CD14-positive monocyte (primary cell): ENCODE data around the gene BRCA2. TPM values are rescaled to one million over a fixed set of nuclear protein-coding genes. Genes with fewer than 3 reads are reported as not detected.

Experiments
- DNase-seq, 3 donors: peaks; one replicate each; pipeline ENCODE4 v3.0.0-alpha.2; 2011 to 2022
- H2AFZ ChIP-seq: 2 replicates; pipeline ENCODE4 v1.6.0; 2012; ENCODE audit warnings: mild to moderate bottlenecking, low read depth, low read length, inconsistent platforms; ENCODE audit not compliant: insufficient read depth, poor library complexity, severe bottlenecking
- H3K27ac ChIP-seq, 2 donors: 1 replicate in 1 of 2; 2 replicates in 1 of 2; pipeline ENCODE4 v1.5.1; 2012 to 2013; ENCODE audit warnings: low read length in 2 of 2, control low read depth in 1 of 2, inconsistent platforms in 1 of 2, low read depth in 1 of 2, mild to moderate bottlenecking in 1 of 2
- H3K27me3 ChIP-seq, 2 donors: one replicate each; pipeline versions ENCODE4 v1.6.0 to v1.6.1; 2011 to 2013; ENCODE audit warnings: low read length in 2 of 2; ENCODE audit not compliant: control insufficient read depth in 2 of 2, insufficient read depth in 2 of 2
- H3K36me3 ChIP-seq, 2 donors: replicated peaks in 1 of 2; 1 replicate in 1 of 2; 2 replicates in 1 of 2; pipeline versions ENCODE4 v1.5.1 to v1.6.1; 2012 to 2013; ENCODE audit warnings: low read length in 2 of 2, control low read depth in 1 of 2, inconsistent platforms in 1 of 2, mild to moderate bottlenecking in 1 of 2; ENCODE audit not compliant: insufficient read depth in 2 of 2, control insufficient read depth in 1 of 2
- H3K4me1 ChIP-seq, 2 donors: 1 replicate in 1 of 2; 2 replicates in 1 of 2; pipeline versions ENCODE4 v1.5.1 to v1.6.1; 2012 to 2013; ENCODE audit warnings: low read length in 2 of 2, control low read depth in 1 of 2, inconsistent platforms in 1 of 2, mild to moderate bottlenecking in 1 of 2, moderate library complexity in 1 of 2; ENCODE audit not compliant: insufficient read depth in 2 of 2, control insufficient read depth in 1 of 2
- H3K4me2 ChIP-seq: replicated peaks from 2 replicates; pipeline ENCODE3; 2012; ENCODE audit warnings: low read length, moderate library complexity, mild to moderate bottlenecking; ENCODE audit not compliant: poor library complexity, severe bottlenecking; ENCODE audit errors: extremely low read depth
- H3K4me3 ChIP-seq, 3 experiments: fragments of 200-600 bp in 1 of 3; sonication (generic) in 1 of 3; replicated peaks in 1 of 3; 1 replicate in 2 of 3; 2 replicates in 1 of 3; pipeline ENCODE4 v1.5.1; 2011 to 2013; ENCODE audit warnings: low read length in 3 of 3, mild to moderate bottlenecking in 3 of 3, control low read depth in 2 of 3, low read depth in 2 of 3, inconsistent platforms in 1 of 3, moderate library complexity in 1 of 3
- H3K79me2 ChIP-seq: 2 replicates; pipeline ENCODE4 v1.6.0; 2012; ENCODE audit warnings: mild to moderate bottlenecking, control low read depth, inconsistent platforms, low read length, moderate library complexity; ENCODE audit not compliant: insufficient read depth
- H3K9ac ChIP-seq: 2 replicates; pipeline ENCODE4 v1.6.0; 2017; ENCODE audit warnings: low read length, mild to moderate bottlenecking; ENCODE audit not compliant: insufficient read depth, poor library complexity, severe bottlenecking
- H3K9me3 ChIP-seq, 2 donors: replicated peaks in 1 of 2; 1 replicate in 1 of 2; 2 replicates in 1 of 2; pipeline versions ENCODE4 v1.5.1 to v1.6.1; 2012 to 2013; ENCODE audit warnings: low read length in 2 of 2, control low read depth in 1 of 2; ENCODE audit not compliant: control insufficient read depth in 1 of 2, insufficient read depth in 1 of 2
- H4K20me1 ChIP-seq: 2 replicates; pipeline ENCODE4 v1.6.0; 2012; ENCODE audit warnings: mild to moderate bottlenecking, low read length, control low read depth, moderate library complexity; ENCODE audit not compliant: insufficient read depth
- H3K27ac Mint-ChIP-seq, 7 donors: one replicate each; pipeline ENCODE4 v1.8.0; 2020; ENCODE audit warnings: mild to moderate bottlenecking in 7 of 7, mixed read lengths in 7 of 7, moderate library complexity in 6 of 7, inconsistent platforms in 2 of 7
- H3K27me3 Mint-ChIP-seq, 3 donors: one replicate each; pipeline ENCODE4 v1.8.0; 2021 to 2022; ENCODE audit warnings: low read depth in 3 of 3, mild to moderate bottlenecking in 3 of 3, mixed read lengths in 3 of 3, moderate library complexity in 3 of 3, inconsistent platforms in 1 of 3
- H3K36me3 Mint-ChIP-seq, 2 donors: one replicate each; pipeline ENCODE4 v1.8.0; 2020; ENCODE audit warnings: mixed read lengths in 2 of 2, inconsistent platforms in 1 of 2, mild to moderate bottlenecking in 1 of 2
- H3K4me1 Mint-ChIP-seq: one replicate; pipeline ENCODE4 v1.8.0; 2020; ENCODE audit warnings: mild to moderate bottlenecking, mixed read lengths
- H3K4me3 Mint-ChIP-seq, 2 donors: one replicate each; pipeline ENCODE4 v1.8.0; 2020; ENCODE audit warnings: mild to moderate bottlenecking in 2 of 2, mixed read lengths in 2 of 2, moderate library complexity in 1 of 2
- H3K9me3 Mint-ChIP-seq, 7 donors: one replicate each; pipeline ENCODE4 v1.8.0; 2020 to 2022; ENCODE audit warnings: mixed read lengths in 7 of 7, mild to moderate bottlenecking in 6 of 7, moderate library complexity in 6 of 7, inconsistent platforms in 2 of 7
- CTCF ChIP-seq: fragments of 200-600 bp; IDR thresholded peaks from one replicate; pipeline ENCODE4 v1.8.0; 2022; ENCODE audit warnings: antibody characterized with exemption, mild to moderate bottlenecking
- WGBS: methylation state at CpG from one replicate; pipeline ENCODE4 v1.1.5; 2013; ENCODE audit warnings: missing lambda C conversion rate; ENCODE audit not compliant: insufficient coverage; 5-methylcytosine and 5-hydroxymethylcytosine counted together
- intact Hi-C, 2 donors: fragments of 100-400 bp; cut with micrococcal nuclease; formaldehyde crosslinking; loops; one replicate each; pipeline versions ENCODE4 v1.15.0 to v1.15.1; 2023
- polyA plus RNA-seq, 3 donors: library from polyadenylated mRNA; depleted of rRNA in 1 of 3; unstranded in 2 of 3; stranded (reverse) in 1 of 3; fragments of 300-500 nt in 2 of 3; fragments of >200 nt in 1 of 3; fragmentation: Illumina TruSeq in 2 of 3; gene quantifications; 1 replicate in 2 of 3; 2 replicates in 1 of 3; pipeline ENCODE4 v1.2.3, GENCODE V29; 2012 to 2021

BRCA2 gene
- polyA plus RNA-seq, 3 donors: 0.32 to 0.36 (median 0.36) TPM

GRCh38 chr13:32428581-32429432, 113.5 kb downstream of the BRCA2 start:
- DNase-seq: peak; percentile 71 to 92 (median 84)
- H2AFZ ChIP-seq: peak overlapping the region; percentile 80

More at GRCh38 chr13:32428581-32429432, 113.5 kb downstream of the BRCA2 start:
- Mint-ChIP-seq H3K27me3 (peaks cover 0 to 3% (median 2%) of the 10 kb centered on the region in 3 donors), H3K27ac (peak overlapping the region; percentile 99 to 100 (median 99)), H3K36me3 (peaks cover 8 to 10% of the 10 kb centered on the region in 2 donors), H3K4me3 (peak overlapping the region; percentile 84 to 93), H3K9me3 (peaks cover 0 to 3% (median 0%) of the 10 kb centered on the region in 7 donors), H3K4me1 (peaks cover 45% of the 10 kb centered on the region)
- H3K4me1 ChIP-seq: peaks cover 41 to 48% of the 10 kb centered on the region in 2 donors
- peaks cover 38% of the 10 kb centered on the region for H3K79me2 ChIP-seq
- intact Hi-C loops: loop anchor here (5.0 to 10.0 kb wide), 3 partner anchors 108 to 117 kb away; partner anchors contain the start of genes BRCA2 (in 1 of the 2), N4BP2L2 (in 1 of the 2) and ZAR1L (in 1 of the 2)
- peak overlapping the region; percentile 95 to 96 for H3K27ac ChIP-seq
- H3K36me3 ChIP-seq: no peaks in the 10 kb centered on the region
- H3K4me2 ChIP-seq: peak overlapping the region; percentile 88
- H3K9me3 ChIP-seq: no peaks in the 10 kb centered on the region
- no peak for TF ChIP-seq CTCF
- WGBS: 0% methylated on average over 4 of the region's 9 CpGs
- no peaks in the 10 kb centered on the region for H3K27me3 ChIP-seq
- H3K9ac ChIP-seq: peak overlapping the region; percentile 93
- H4K20me1 ChIP-seq: peaks cover 16% of the 10 kb centered on the region
- H3K4me3 ChIP-seq: peak overlapping the region; percentile 70 to 100 (median 81)
